Epidermal melanocyte (primary cell): ENCODE results near the gene TIMM10B.
"Not testable (repeated sequence)": the region's sequence is repeated elsewhere in the genome, so short reads cannot be mapped to it uniquely, and the experiment has no call there.

Experiments used
- DNase-seq: peaks from one replicate; pipeline ENCODE4 v3.0.0; 2011; ENCODE audit warnings: low spot score; ENCODE audit not compliant: insufficient read length

The TIMM10B gene

DNA sequence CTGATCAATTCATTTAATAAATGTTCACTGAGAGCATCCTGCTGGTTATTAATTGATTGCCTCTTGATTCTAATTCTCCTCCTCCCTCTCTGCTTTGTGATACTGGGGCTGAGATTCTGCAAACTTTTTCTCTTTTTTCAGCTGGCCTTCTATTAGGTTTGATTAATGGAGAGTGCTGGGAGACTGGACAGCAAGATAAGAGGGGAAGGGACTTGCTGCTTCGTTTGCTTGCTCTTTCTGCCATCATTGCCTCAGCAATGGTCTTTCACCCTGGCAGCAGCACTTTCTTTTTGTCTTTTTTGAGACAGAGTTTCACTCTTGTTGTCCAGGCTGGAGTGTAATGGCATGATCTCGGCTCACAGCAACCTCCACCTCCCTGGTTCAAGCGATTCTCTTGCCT, 22.9 kb downstream of the TIMM10B start:
- no peak for DNase-seq

DNA sequence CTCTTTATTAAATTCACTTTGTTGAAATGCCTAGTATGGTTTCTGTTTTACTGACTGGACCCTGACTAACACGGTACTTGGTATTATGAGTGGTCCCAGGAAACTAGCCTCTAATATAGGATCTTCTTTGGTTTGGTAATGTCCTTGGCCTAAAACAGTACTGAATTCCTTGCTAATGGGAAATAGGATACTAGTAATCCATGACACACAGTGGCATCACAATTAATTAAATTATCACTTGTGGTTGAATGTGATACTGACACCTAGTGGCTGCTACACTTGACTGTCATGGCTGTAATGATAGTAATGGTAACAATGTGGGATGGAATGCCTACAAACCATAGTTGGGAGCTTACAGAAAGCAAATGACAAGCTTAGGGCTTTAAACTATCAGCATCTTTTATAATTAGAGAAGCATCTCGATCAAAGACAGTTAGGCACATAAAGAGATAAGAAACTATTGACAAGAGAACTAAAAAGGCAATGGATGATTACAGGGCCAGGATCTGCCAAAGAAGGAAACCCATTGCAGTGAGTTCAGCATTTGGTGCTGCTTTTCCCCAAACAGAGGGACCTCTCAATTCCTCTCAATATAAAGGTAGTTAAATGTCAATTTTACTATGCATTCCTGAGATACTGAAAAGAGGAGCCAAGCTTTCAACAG, 24.4 kb downstream of the TIMM10B start:
- peak; percentile 68 for DNase-seq

DNA sequence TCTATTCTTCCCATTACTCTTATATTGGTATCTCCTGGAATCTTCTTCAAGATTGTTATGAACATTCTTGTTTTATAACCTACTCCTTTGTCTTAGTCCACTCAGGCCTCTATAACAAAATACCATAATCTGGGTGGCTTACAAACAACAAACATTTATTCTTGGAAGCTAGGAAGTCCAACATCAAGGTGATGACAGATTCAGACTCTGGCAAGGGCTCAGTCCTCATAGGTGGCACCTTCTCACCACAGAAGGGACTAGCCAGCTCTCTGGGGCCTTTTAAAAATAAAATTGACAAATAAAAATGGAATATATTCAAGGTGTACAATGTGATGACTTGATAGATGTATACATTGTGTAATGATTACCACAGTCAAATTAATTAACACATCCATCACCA, 35.6 kb downstream of the TIMM10B start:
- no peak for DNase-seq

DNA sequence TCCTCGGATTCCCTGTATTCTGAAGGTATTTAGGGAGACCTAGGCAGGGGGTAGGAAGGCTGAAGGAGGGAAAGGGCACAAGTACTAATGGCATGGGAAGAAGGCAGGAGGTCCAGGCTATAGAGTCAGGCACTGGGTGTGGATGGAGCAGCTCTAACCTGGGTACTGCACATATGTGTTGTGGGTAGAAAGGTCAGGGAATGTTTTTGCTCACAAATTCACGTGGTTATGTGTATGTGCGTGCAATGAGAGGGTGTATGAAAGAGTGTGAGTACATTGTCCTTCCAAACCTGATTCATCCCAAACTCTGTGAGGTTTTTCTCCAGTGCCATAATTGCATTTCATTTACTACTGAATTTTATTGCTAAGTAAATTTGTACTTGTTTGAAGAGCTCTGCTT, 39.0 kb downstream of the TIMM10B start:
- no peak for DNase-seq

DNA sequence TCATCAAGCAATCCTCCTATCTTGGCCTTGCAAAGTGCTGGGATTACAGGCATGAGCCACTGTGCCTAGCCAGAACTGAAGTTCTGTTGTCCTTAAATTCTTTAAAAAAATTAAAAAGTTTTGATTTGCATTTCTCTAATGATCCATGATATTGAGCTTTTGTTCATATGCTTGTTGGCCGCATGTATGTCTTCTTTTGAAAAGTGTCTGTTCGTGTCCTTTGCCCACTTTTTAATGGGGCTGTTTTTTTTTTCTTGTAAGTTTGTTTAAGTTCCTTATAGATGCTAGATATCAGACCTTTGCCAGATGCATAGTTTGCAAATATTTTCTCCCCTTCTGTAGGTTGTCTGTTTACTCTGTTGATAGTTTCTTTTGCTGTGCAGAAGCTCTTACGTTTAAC, 40.6 kb downstream of the TIMM10B start:
- DNase-seq, result not testable (repeated sequence)

DNA sequence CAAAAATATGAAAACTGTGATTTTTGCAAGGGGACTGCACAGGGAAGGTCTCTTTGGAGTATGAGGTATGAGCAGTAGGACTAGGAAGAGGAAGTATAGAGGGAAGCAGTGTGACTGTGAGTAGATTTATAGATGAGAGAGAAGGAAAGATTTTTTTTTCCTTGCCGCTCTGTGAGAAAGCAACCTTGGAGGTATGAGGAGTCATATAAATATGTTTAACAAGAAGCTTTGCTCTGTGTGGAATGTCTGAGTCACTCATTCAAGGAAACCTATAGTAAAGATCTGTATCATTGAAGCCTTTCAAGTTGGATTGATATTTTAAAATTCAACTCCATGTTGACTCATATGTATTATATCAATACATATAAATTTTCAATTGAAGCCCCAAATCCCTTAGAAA, 42.0 kb downstream of the TIMM10B start:
- no peak for DNase-seq

DNA sequence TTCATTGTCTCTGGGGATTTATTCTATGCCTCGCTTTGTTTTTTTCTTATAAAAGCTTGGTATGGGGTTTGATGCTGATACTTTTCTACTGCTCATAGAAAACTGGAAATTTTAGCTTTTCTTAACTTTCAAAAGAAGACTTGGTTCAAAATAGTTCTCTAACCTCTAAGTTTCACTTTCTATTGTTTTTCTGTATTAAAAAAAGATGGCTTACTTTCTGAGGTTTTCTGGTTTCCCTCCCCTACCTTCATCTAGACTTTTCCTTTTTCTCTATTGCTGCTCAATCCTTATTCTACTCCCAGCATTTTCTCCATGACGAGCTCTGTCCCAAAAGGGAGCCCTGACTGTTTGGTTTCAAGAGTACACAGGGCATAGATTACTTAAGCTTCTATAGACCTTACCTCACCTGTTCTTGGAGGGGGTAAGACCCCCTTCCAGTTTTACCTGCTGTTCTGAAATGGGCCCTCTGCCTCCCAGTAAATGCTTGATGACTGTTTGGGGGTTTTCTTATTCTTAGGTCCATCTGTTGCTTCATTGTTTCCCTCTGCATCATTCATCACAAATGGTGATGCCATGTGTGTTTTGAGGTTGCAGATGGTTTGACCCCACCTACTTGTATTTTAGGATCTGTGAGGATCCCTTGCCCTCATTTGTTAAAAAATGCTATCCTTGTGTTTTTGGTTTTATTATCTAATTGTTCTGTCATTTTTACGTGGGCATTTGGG, 45.3 kb downstream of the TIMM10B start:
- DNase-seq, result no peak

DNA sequence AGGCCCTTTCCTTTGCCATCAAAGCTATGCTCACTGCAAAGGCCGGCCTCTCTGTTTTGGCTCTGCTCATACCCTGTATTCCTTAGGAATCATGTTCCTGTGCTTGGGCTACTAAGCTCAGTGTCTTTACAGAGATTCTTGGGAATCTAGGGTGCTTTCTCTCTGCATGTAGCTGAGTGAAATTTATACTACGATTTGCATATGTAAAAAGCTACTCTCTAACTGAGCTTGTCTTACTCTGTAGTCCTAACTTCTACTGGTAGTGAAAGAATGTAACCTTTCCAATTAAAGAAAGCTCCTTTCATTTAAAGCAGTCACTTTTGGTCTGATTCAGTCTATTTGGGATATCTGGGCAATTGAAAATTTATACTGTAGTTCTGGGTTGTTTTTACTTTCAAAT, 48.0 kb downstream of the TIMM10B start:
- no peak for DNase-seq

DNA sequence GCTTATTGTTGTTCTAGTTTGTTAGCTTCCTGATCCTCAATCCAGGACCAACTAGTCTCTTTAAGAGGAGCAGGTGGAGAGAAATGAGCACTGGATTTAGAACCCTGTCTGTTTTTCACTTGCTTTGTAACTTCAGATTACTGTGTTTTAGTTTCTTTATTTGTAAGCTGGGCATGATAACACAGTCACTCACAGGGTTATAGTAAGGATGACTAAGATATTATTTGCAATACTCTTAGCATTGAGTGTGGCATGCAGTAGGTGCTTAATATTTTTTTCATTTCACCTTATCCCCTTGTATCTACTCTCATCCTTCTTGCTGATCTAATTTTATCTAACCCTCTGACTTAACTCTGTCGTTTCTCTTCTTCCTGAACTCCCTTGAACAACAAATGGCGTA, 49.5 kb downstream of the TIMM10B start:
- DNase-seq, result no peak

DNA sequence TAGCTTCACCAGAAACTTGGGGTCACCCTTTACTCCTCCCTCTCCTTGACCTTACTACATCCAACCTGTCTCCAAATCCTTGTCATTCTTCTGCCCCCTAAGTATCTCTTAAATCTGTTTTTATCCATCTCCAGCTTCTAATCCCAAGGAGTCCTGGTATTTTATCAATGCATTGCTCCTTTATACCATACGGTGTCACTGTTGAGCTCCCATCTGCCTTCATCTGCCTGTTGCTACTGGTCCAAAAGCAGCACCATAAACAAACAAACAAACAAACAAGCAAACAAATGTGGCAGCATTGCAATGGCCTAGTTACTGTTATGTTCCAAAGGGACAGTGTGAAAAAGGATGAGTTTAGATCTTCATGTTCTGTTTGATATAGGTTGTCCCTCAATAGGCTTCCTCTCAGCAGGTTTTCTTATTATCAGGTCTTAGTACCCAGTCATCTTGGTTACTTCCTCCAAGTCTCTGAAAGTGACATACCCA, 50.0 kb downstream of the TIMM10B start:
- peak; percentile 74 for DNase-seq
